Measurements from ENCODE around the gene RCCD1. TPM values are rescaled to one million over a fixed set of nuclear protein-coding genes. Genes with fewer than 3 reads are reported as not detected.

The RCCD1 gene
- total RNA-seq, 2 donors from 2014 or later, result 19.8 to 20.9 TPM

GRCh38 chr15:90931575-90931827 lies 23.2 kb upstream of the RCCD1 start:
- H3K27ac ChIP-seq (ENCODE audit: low read depth, low read length), result no peak overlapping the region
- DNase-seq, result no peak
- no peak overlapping the region for H3K9ac ChIP-seq (ENCODE audit: extremely low read depth, low read length, poor library complexity, severe bottlenecking)
- peak overlapping the region; percentile 93 for H3K4me3 ChIP-seq (ENCODE audit: low read length)
- no peak for TF ChIP-seq CTCF (conservative IDR thresholded peaks at IDR 0.05)
- WGBS, 2 experiments (ENCODE audit: insufficient coverage in 1 of 2, insufficient read length in 1 of 2), result 41 to 52% methylated on average over 3 to 6 of the region's 6 CpGs
- peak overlapping the region; percentile 94 for H3K27ac Mint-ChIP-seq
- H3K27me3 ChIP-seq (ENCODE audit: control insufficient read depth, insufficient read depth, low read length, poor library complexity, severe bottlenecking), result peaks cover 8% of the 10 kb centered on the region
- peaks cover 8% of the 10 kb centered on the region for H3K27me3 Mint-ChIP-seq (ENCODE audit: insufficient read depth)
- no peaks in the 10 kb centered on the region for H3K4me1 ChIP-seq (ENCODE audit: control insufficient read depth, insufficient read depth, low read length)
- no peaks in the 10 kb centered on the region for H3K9me3 ChIP-seq (ENCODE audit: control insufficient read depth, low read length)
- H3K4me1 Mint-ChIP-seq, result peaks cover 13% of the 10 kb centered on the region
- H3K9me3 Mint-ChIP-seq, result no peaks in the 10 kb centered on the region
- H3K36me3 ChIP-seq (ENCODE audit: control insufficient read depth, insufficient read depth, low read length), result peaks cover 2% of the 10 kb centered on the region
- H3K4me3 Mint-ChIP-seq, result peak overlapping the region; percentile 89
- peaks cover 4% of the 10 kb centered on the region for H3K36me3 Mint-ChIP-seq (ENCODE audit: low read depth)

GRCh38 chr15:90931828-90932659 lies 22.6 kb upstream of the RCCD1 start, which contains the start of gene HDDC3:
Gene HDDC3 (minus strand): TSS chr15:90932549. CDS start chr15:90932540, 9 bp downstream.
- H3K4me3 ChIP-seq (ENCODE audit: low read length), result peak within 1 kb of the TSS; percentile 93
- H3K4me1 Mint-ChIP-seq, result peaks cover 14% of the 10 kb centered on the region
- H3K27ac Mint-ChIP-seq, result peak within 1 kb of the TSS; percentile 94
- peaks cover 8% of the 10 kb centered on the region for H3K27me3 ChIP-seq (ENCODE audit: control insufficient read depth, insufficient read depth, low read length, poor library complexity, severe bottlenecking)
- H3K9ac ChIP-seq (ENCODE audit: extremely low read depth, low read length, poor library complexity, severe bottlenecking), result peak within 1 kb of the TSS; percentile 45
- H3K27me3 Mint-ChIP-seq (ENCODE audit: insufficient read depth), result peaks cover 8% of the 10 kb centered on the region
- 0 to 4% methylated on average over 24 to 52 of the region's 52 CpGs for WGBS, 2 experiments (ENCODE audit: insufficient coverage in 1 of 2, insufficient read length in 1 of 2)
- H3K9me3 ChIP-seq (ENCODE audit: control insufficient read depth, low read length), result no peaks in the 10 kb centered on the region
- H3K27ac ChIP-seq (ENCODE audit: low read depth, low read length), result no peak within 1 kb of the TSS
- TF ChIP-seq CTCF (conservative IDR thresholded peaks at IDR 0.05), result peak; percentile 97
- peak; percentile 97 for DNase-seq
- H3K9me3 Mint-ChIP-seq, result no peaks in the 10 kb centered on the region
- H3K4me3 Mint-ChIP-seq, result peak within 1 kb of the TSS; percentile 89
- peaks cover 7% of the 10 kb centered on the region for H3K36me3 ChIP-seq (ENCODE audit: control insufficient read depth, insufficient read depth, low read length)
- H3K36me3 Mint-ChIP-seq (ENCODE audit: low read depth), result peaks cover 7% of the 10 kb centered on the region
- no peaks in the 10 kb centered on the region for H3K4me1 ChIP-seq (ENCODE audit: control insufficient read depth, insufficient read depth, low read length)

- Mint-ChIP-seq H3K36me3 (ENCODE audit: low read depth) (peaks cover 7% of the 10 kb centered on the region), H3K27ac (no peak overlapping the region), H3K27me3 (ENCODE audit: insufficient read depth) (peaks cover 8% of the 10 kb centered on the region), H3K4me3 (peak overlapping the region; percentile 89), H3K4me1 (peaks cover 14% of the 10 kb centered on the region), H3K9me3 (no peaks in the 10 kb centered on the region)
- peaks cover 8% of the 10 kb centered on the region for H3K27me3 ChIP-seq (ENCODE audit: control insufficient read depth, insufficient read depth, low read length, poor library complexity, severe bottlenecking)
- H3K9me3 ChIP-seq (ENCODE audit: control insufficient read depth, low read length), result no peaks in the 10 kb centered on the region
- no peak overlapping the region for H3K9ac ChIP-seq (ENCODE audit: extremely low read depth, low read length, poor library complexity, severe bottlenecking)
- H3K36me3 ChIP-seq (ENCODE audit: control insufficient read depth, insufficient read depth, low read length), result peaks cover 8% of the 10 kb centered on the region
- no peaks in the 10 kb centered on the region for H3K4me1 ChIP-seq (ENCODE audit: control insufficient read depth, insufficient read depth, low read length)
- TF ChIP-seq CTCF (conservative IDR thresholded peaks at IDR 0.05), result peak; percentile 2
- no peak overlapping the region for H3K27ac ChIP-seq (ENCODE audit: low read depth, low read length)
- WGBS, 2 experiments (ENCODE audit: insufficient coverage in 1 of 2, insufficient read length in 1 of 2), result 28 to 50% methylated on average over 2 to 5 of the region's 5 CpGs
- H3K4me3 ChIP-seq (ENCODE audit: low read length), result no peak overlapping the region
- no peak for DNase-seq
These were observed 22.1 kb upstream of the RCCD1 start for GRCh38 chr15:90932660-90932991.
